BJ (cell line): Measurements from ENCODE around the gene MSLN. TPM values are rescaled to one million over a fixed set of nuclear protein-coding genes. Genes with fewer than 3 reads are reported as not detected.

Source experiments
- CTCF ChIA-PET: fragments of 350-600 bp; formaldehyde crosslinking; extraction: SDS; loops from one replicate; lab custom pipeline; 2021; ENCODE audit warnings: antibody characterized with exemption, inconsistent platforms; lab: Yijun Ruan, JAX
- POLR2A ChIA-PET: fragments of 300-600 bp; sonication (Branson Sonifier 250); formaldehyde crosslinking; extraction: SDS; loops from one replicate; lab custom pipeline; 2021; ENCODE audit warnings: antibody characterized with exemption; lab: Charles Lee
- DNase-seq: peaks from one replicate; pipeline ENCODE4 v3.0.0-alpha.2; 2011; ENCODE audit warnings: low read depth
- H3K27me3 ChIP-seq: 2 replicates; pipeline ENCODE4 v1.6.0; 2011; ENCODE audit warnings: low read length; ENCODE audit not compliant: control insufficient read depth, insufficient read depth
- H3K36me3 ChIP-seq: 2 replicates; pipeline ENCODE4 v1.5.1; 2011; ENCODE audit warnings: low read length; ENCODE audit not compliant: control insufficient read depth, insufficient read depth
- H3K4me3 ChIP-seq: 2 replicates; pipeline ENCODE4 v1.5.1; 2011; ENCODE audit warnings: low read depth, mild to moderate bottlenecking, control low read depth, low read length
- polyA plus RNA-seq: library from polyadenylated mRNA; depleted of rRNA; stranded (reverse); fragments of >200 nt; gene quantifications from 2 replicates; pipeline ENCODE4 v1.2.3, GENCODE V29; 2011
- TF ChIP-seq, protein P1 (sequence below): IDR thresholded peaks from 2 replicates; pipeline ENCODE4 v1.5.1; 2011; ENCODE audit warnings: low read depth, mild to moderate bottlenecking, control low read depth, inconsistent platforms, low read length, moderate library complexity; ENCODE audit not compliant: insufficient read depth

Gene MSLN
- polyA plus RNA-seq, 1 experiment, result 0.67 TPM

DNA sequence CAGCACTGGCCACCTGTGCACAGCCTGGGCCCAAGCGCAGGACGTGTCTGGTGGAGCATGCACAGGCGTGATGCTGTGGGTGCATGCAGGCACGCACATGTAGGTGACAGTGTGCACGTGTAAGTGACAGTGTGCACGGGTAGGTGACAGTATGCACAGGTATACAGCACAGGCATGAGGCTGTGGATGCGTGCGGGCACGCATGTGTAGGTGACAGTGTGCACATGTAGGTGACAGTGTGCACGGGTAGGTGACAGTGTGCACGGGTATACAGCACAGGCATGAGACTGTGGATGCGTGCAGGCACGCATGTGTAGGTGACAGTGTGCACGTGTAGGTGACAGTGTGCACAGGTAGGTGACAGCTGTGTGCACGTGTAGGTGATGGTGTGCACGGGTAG lies 19.8 kb downstream of the MSLN start:
- DNase-seq, result no peak
- Histone ChIP-seq H3K4me3 (no peak overlapping the region), H3K27me3 (no peaks in the 10 kb centered on the region), H3K36me3 (no peaks in the 10 kb centered on the region; the same call in 1 of the 2 replicates)
- CTCF ChIA-PET, result interaction anchor here (0.6 to 0.7 kb wide), 2 partner anchors 10 to 94 kb away, joined by 3 to 4 read pairs; no protein-coding TSS in a partner anchor
- TF ChIP-seq, protein P1, sequence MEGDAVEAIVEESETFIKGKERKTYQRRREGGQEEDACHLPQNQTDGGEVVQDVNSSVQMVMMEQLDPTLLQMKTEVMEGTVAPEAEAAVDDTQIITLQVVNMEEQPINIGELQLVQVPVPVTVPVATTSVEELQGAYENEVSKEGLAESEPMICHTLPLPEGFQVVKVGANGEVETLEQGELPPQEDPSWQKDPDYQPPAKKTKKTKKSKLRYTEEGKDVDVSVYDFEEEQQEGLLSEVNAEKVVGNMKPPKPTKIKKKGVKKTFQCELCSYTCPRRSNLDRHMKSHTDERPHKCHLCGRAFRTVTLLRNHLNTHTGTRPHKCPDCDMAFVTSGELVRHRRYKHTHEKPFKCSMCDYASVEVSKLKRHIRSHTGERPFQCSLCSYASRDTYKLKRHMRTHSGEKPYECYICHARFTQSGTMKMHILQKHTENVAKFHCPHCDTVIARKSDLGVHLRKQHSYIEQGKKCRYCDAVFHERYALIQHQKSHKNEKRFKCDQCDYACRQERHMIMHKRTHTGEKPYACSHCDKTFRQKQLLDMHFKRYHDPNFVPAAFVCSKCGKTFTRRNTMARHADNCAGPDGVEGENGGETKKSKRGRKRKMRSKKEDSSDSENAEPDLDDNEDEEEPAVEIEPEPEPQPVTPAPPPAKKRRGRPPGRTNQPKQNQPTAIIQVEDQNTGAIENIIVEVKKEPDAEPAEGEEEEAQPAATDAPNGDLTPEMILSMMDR, result no peak
- POLR2A ChIA-PET, result no interaction called here

DNA sequence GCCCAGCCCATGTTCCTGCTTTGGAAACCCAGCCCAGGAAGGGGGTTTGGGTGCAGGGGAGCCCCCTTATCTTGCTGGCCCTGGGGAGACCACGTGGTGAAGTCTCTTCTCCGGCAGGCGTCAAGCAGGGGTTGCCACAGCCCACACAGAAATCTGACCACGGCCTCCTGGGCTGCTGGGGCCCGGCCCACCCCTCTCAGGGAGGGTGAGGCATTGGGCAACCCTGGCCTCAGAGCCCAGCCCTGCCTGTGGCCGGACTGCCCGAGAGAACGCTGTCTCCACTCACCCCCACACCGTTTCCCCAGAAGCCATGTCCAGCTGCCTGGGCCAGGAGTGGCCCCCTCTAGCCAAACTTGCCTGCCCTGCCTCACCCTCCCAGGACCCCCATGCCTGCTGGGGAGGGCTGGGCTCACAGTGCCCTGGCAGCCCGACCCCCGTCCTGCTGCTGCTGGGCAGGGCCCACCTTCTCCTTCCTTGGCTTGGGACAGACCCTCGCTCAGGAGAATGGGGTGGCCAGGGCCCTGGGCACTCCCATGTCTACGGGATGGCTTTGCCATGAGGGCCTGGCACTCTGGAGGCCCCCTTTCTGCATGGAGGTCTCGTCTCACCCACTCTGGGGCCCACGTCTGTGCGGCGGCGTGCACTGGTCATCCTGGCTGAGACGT lies 20.9 kb downstream of the MSLN start:
- Histone ChIP-seq H3K27me3 (no peaks in the 10 kb centered on the region), H3K4me3 (no peak overlapping the region), H3K36me3 (peaks cover 8% of the 10 kb centered on the region)
- ChIA-PET POLR2A (no interaction called here), CTCF (interaction anchor here (0.6 to 0.8 kb wide), 3 partner anchors 11 to 69 kb away, joined by 3 read pairs; partner anchors contain the start of gene ANTKMT)
- no peak for DNase-seq
- TF ChIP-seq, protein P1, result no peak

DNA sequence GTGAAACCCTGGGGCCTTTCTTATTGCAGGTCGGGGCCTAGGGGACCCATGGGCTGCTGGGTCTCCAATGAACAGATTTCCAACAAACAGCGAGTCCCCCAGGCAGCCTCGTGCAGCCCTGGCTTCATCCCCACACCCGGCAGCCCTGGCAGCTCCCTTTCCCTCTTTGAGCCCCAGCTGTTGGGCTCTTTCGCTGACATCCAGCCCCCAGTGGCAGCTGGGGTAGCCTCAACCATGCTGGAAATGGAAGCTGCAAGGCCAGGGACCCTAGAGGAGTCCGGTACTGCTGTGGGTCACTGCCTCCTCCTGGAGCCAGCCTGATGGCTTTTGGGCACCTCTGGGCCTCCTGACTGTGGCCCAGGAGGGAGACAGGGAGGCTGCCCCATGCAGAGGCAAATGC lies 21.7 kb downstream of the MSLN start:
- Histone ChIP-seq H3K36me3 (peaks cover 8% of the 10 kb centered on the region), H3K27me3 (no peaks in the 10 kb centered on the region), H3K4me3 (no peak overlapping the region)
- DNase-seq, result no peak
- TF ChIP-seq, protein P1, result no peak
- ChIA-PET CTCF (interaction anchor here (0.6 to 7.8 kb wide), 3 partner anchors 11 to 70 kb away, joined by 3 to 120 read pairs (median 4); partner anchors contain the start of gene METRN), POLR2A (no interaction called here)

DNA sequence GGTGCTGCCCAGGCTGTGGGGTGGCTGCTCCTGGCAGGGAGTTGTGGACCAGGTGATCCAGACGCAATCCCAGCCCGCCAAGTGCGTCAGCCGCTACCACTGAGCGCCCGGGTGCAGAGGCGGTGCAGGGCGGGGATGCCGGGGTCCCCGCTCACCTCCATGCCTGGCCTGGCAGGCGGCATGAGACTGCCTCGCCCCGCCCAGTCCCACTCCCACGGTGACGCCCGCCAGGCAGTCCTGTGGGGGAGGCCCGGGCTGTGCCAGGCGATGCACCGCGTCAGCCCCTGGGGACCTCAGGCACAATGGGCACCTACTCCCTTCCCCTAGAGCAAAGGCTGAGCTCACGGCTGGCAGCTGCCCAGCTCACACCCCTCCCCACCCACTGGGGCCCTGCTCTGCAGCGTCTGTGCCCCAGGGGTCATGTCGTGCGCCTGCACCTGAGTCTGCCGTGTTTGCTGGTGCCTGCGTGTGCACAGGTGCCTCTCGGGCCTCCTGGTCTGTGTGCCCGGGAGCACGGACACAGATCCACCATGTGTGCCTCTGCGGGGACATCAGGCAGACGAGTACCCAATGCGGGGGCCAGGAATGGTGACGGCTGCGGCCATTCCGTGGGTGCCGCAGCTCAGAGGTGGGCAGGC lies 22.4 kb downstream of the MSLN start:
- no peak for DNase-seq
- Histone ChIP-seq H3K36me3 (peaks cover 8% of the 10 kb centered on the region), H3K27me3 (no peaks in the 10 kb centered on the region), H3K4me3 (no peak overlapping the region)
- CTCF ChIA-PET, result interaction anchor here (1.3 to 7.8 kb wide), 3 partner anchors 12 to 69 kb away, joined by 4 to 120 read pairs (median 14); partner anchors contain the start of genes CIAO3 and METRN
- POLR2A ChIA-PET, result no interaction called here
- TF ChIP-seq, protein P1, result no peak
